Measurements from ENCODE around the gene LIN7B.

The LIN7B gene

GRCh38 chr19:49148784-49149651 lies 34.8 kb downstream of the LIN7B start:
- peak; percentile 58 to 71 for DNase-seq

- DNase-seq, result peak; percentile 21 to 37
Measured at GRCh38 chr19:49149652-49150105, 35.5 kb downstream of the LIN7B start.

- DNase-seq, result peak; percentile 81 to 90
Measured at GRCh38 chr19:49150106-49150943, 36.2 kb downstream of the LIN7B start.

GRCh38 chr19:49150944-49151243 lies 36.7 kb downstream of the LIN7B start:
- no peak for DNase-seq

GRCh38 chr19:49151267-49152118 lies 37.3 kb downstream of the LIN7B start:
- DNase-seq, result no peak

GRCh38 chr19:49152119-49152550 lies 38.0 kb downstream of the LIN7B start:
- DNase-seq, result no peak

- no peak for DNase-seq
Measured at GRCh38 chr19:49153167-49153809, 39.1 kb downstream of the LIN7B start.

GRCh38 chr19:49154279-49154678 lies 40.1 kb downstream of the LIN7B start:
- no peak for DNase-seq

GRCh38 chr19:49155005-49155819 lies 41.0 kb downstream of the LIN7B start, which contains the start of gene HRC:
Gene HRC, minus strand, starts transcription at chr19:49155396. Its CDS starts 159 bp downstream, at chr19:49155237.
- no peak for DNase-seq

- no peak for DNase-seq
Measured at GRCh38 chr19:49155820-49156346, 41.7 kb downstream of the LIN7B start.

GRCh38 chr19:49157445-49158224 lies 43.5 kb downstream of the LIN7B start, which contains the start of gene TRPM4:
Gene TRPM4, plus strand, starts transcription at chr19:49157792. Its CDS starts 75 bp downstream, at chr19:49157867.
- peak in 1 of 2 experiments; percentile 30 for DNase-seq

GRCh38 chr19:49160450-49161189 lies 46.5 kb downstream of the LIN7B start:
- DNase-seq, result no peak

- DNase-seq, result no peak
Measured at GRCh38 chr19:49161987-49162386, 47.8 kb downstream of the LIN7B start.

- no peak for DNase-seq
Measured at GRCh38 chr19:49165111-49165750, 51.1 kb downstream of the LIN7B start.

GRCh38 chr19:49165865-49166301 lies 51.7 kb downstream of the LIN7B start:
- DNase-seq, result no peak

GRCh38 chr19:49167857-49168409 lies 53.8 kb downstream of the LIN7B start:
- DNase-seq, result no peak

Measured in AML-193 (cell line).